ENCODE data around the gene MAP9.

The MAP9 gene

GRCh38 chr4:155388162-155388561 is 11.4 kb upstream of the MAP9 start:
- H3K4me3 ChIP-seq (replicated peaks; ENCODE audit: insufficient read depth, low read length): no peak overlapping the region
- DNase-seq (ENCODE audit: low read depth in 1 of 2, low spot score in 1 of 2): no peak
- H3K27me3 ChIP-seq (ENCODE audit: insufficient read depth, poor library complexity, severe bottlenecking): no peaks in the 10 kb centered on the region
- no peak overlapping the region for H3K27ac ChIP-seq (replicated peaks)
- TF ChIP-seq GABPA (IDR thresholded peaks at IDR 0.05; ENCODE audit: low read depth) (no peak), POLR2AphosphoS5 (IDR thresholded peaks at IDR 0.05; ENCODE audit: low read depth) (no peak), CTCF (IDR thresholded peaks at IDR 0.05; ENCODE audit: insufficient read depth, low read length) (no peak), SPI1 (IDR thresholded peaks at IDR 0.05; ENCODE audit: borderline replicate concordance, low read depth) (no peak), REST (IDR thresholded peaks at IDR 0.05; ENCODE audit: insufficient replicate concordance, low read depth) (no peak)

- H3K4me3 ChIP-seq (replicated peaks; ENCODE audit: insufficient read depth, low read length): no peak overlapping the region
- no peak overlapping the region for H3K27ac ChIP-seq (replicated peaks)
- no peak for DNase-seq (ENCODE audit: low read depth in 1 of 2, low spot score in 1 of 2)
- TF ChIP-seq SPI1 (IDR thresholded peaks at IDR 0.05; ENCODE audit: borderline replicate concordance, low read depth) (no peak), REST (IDR thresholded peaks at IDR 0.05; ENCODE audit: insufficient replicate concordance, low read depth) (no peak), POLR2AphosphoS5 (IDR thresholded peaks at IDR 0.05; ENCODE audit: low read depth) (no peak), CTCF (IDR thresholded peaks at IDR 0.05; ENCODE audit: insufficient read depth, low read length) (no peak), GABPA (IDR thresholded peaks at IDR 0.05; ENCODE audit: low read depth) (no peak)
- no peaks in the 10 kb centered on the region for H3K27me3 ChIP-seq (ENCODE audit: insufficient read depth, poor library complexity, severe bottlenecking)
These were observed 6.8 kb upstream of the MAP9 start for GRCh38 chr4:155383541-155383940.

- H3K4me3 ChIP-seq (replicated peaks; ENCODE audit: insufficient read depth, low read length): no peak overlapping the region
- no peak for TF ChIP-seq REST (IDR thresholded peaks at IDR 0.05; ENCODE audit: insufficient replicate concordance, low read depth)
- TF ChIP-seq CTCF (IDR thresholded peaks at IDR 0.05; ENCODE audit: insufficient read depth, low read length): no peak
- no peak for TF ChIP-seq POLR2AphosphoS5 (IDR thresholded peaks at IDR 0.05; ENCODE audit: low read depth)
- no peak for TF ChIP-seq SPI1 (IDR thresholded peaks at IDR 0.05; ENCODE audit: borderline replicate concordance, low read depth)
- peaks cover 24% of the 10 kb centered on the region for H3K27me3 ChIP-seq (ENCODE audit: insufficient read depth, poor library complexity, severe bottlenecking)
- DNase-seq (ENCODE audit: low read depth in 1 of 2, low spot score in 1 of 2): no peak
- no peak overlapping the region for H3K27ac ChIP-seq (replicated peaks)
These were observed 511 bp upstream of the MAP9 start for GRCh38 chr4:155377276-155377675.

Measured in HL-60 (cell line).